ENCODE measurements around the gene FOXF1. TPM values are rescaled to one million over a fixed set of nuclear protein-coding genes. Genes with fewer than 3 reads are reported as not detected.

Gene FOXF1
- total RNA-seq, 2 experiments from 2014 or later = not detected

DNA sequence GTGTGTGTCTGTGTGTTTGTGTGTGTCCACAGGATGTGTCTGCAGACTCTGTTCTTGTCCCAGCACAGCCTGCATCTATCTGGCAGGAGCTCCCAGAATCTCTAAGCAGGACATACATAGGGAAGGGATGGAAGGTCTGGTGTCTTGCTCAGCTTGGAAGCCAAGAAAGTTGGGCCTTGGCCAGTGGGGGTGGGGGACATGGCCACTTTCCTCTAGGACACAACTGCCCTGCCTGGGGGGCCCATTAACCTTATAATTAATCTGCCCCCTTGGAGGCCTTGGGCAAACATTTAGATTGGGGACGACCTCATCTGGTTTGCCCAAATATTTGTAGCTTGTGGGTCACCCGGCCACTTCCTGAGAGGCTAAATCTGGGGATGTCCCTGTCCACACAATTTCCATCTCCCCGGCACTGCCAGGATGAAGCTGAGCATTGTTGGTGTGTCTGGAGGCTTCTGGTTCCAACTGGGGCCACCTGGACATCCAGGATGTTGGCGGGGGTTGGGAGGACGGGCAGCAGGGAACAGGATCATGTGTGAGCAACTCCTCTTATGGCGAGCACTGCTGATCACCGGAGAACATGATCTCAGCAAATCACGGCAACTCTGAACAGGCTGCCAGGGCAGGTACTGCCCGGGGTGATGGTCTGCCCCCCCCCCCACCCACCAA, 17.2 kb upstream of the FOXF1 start:
- intact Hi-C loops (cut with DNase I, micrococcal nuclease) = no loop called here
- Histone ChIP-seq H3K9me3 (ENCODE audit: control insufficient read depth in 1 of 2, insufficient read depth in 1 of 2, low read length in 2 of 2) (peaks cover 0 to 11% of the 10 kb centered on the region in 2 experiments), H3K4me1 (ENCODE audit: insufficient read depth, low read length) (no peaks in the 10 kb centered on the region), H3K27ac (ENCODE audit: low read depth in 1 of 2, low read length in 2 of 2) (no peak overlapping the region), H3K36me3 (ENCODE audit: insufficient read depth, low read length) (no peaks in the 10 kb centered on the region), H3K27me3 (ENCODE audit: control insufficient read depth in 1 of 2, insufficient read depth in 2 of 2, low read length in 2 of 2) (peaks cover 34 to 66% of the 10 kb centered on the region in 2 experiments), H3K4me3 (ENCODE audit: low read length) (no peak overlapping the region)
- DNase-seq = no peak
- Mint-ChIP-seq H3K9me3 (no peaks in the 10 kb centered on the region), H3K4me3 (no peak overlapping the region), H3K27ac (no peak overlapping the region), H3K27me3 (peaks cover 87% of the 10 kb centered on the region), H3K4me1 (ENCODE audit: low read depth) (no peaks in the 10 kb centered on the region), H3K36me3 (ENCODE audit: low read depth) (no peaks in the 10 kb centered on the region)
- ATAC-seq (ENCODE audit: poor library complexity) = no peak
- ChIA-PET CTCF (no interaction called here), POLR2A (no interaction called here)
- TF ChIP-seq, protein P1, sequence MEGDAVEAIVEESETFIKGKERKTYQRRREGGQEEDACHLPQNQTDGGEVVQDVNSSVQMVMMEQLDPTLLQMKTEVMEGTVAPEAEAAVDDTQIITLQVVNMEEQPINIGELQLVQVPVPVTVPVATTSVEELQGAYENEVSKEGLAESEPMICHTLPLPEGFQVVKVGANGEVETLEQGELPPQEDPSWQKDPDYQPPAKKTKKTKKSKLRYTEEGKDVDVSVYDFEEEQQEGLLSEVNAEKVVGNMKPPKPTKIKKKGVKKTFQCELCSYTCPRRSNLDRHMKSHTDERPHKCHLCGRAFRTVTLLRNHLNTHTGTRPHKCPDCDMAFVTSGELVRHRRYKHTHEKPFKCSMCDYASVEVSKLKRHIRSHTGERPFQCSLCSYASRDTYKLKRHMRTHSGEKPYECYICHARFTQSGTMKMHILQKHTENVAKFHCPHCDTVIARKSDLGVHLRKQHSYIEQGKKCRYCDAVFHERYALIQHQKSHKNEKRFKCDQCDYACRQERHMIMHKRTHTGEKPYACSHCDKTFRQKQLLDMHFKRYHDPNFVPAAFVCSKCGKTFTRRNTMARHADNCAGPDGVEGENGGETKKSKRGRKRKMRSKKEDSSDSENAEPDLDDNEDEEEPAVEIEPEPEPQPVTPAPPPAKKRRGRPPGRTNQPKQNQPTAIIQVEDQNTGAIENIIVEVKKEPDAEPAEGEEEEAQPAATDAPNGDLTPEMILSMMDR (IDR thresholded peaks at IDR 0.05) = no peak

DNA sequence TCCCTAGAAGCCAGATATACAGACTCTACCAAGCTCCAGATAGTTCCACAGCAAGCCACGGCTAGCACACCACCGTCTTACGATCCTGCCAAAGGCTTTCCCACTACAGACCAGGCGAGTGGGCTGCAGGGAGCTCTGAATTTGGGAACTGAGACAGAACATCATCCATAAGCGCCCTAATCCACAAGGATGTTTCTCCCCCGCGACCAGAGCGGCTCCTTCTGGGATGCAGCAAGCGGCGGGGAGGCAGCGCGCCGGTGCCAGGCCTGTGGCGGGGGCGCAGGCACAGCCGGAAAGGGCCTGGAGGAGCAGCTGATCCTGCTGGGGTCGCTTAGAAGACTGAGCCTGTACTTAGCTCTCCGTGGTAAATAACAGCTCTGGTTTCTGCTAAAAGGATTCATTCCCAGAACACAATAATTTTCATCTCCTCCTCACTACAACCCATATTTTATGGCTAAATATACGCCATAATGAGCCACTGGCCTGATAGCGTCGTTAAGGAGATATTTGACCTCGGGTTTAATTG, 16.2 kb upstream of the FOXF1 start:
- Mint-ChIP-seq H3K9me3 (no peaks in the 10 kb centered on the region), H3K4me3 (no peak overlapping the region), H3K4me1 (ENCODE audit: low read depth) (no peaks in the 10 kb centered on the region), H3K36me3 (ENCODE audit: low read depth) (no peaks in the 10 kb centered on the region), H3K27me3 (peaks cover 82% of the 10 kb centered on the region), H3K27ac (no peak overlapping the region)
- Histone ChIP-seq H3K4me1 (ENCODE audit: insufficient read depth, low read length) (no peaks in the 10 kb centered on the region), H3K4me3 (ENCODE audit: low read length) (no peak overlapping the region), H3K36me3 (ENCODE audit: insufficient read depth, low read length) (no peaks in the 10 kb centered on the region), H3K27ac (ENCODE audit: low read depth in 1 of 2, low read length in 2 of 2) (no peak overlapping the region), H3K9me3 (ENCODE audit: control insufficient read depth in 1 of 2, insufficient read depth in 1 of 2, low read length in 2 of 2) (peaks cover 0 to 15% of the 10 kb centered on the region in 2 experiments), H3K27me3 (ENCODE audit: control insufficient read depth in 1 of 2, insufficient read depth in 2 of 2, low read length in 2 of 2) (peaks cover 42 to 76% of the 10 kb centered on the region in 2 experiments)
- intact Hi-C loops (cut with DNase I, micrococcal nuclease) = no loop called here
- CTCF ChIA-PET = no interaction called here
- TF ChIP-seq, protein P1 (IDR thresholded peaks at IDR 0.05) = no peak
- ATAC-seq (ENCODE audit: poor library complexity) (no peak), DNase-seq (no peak)
- POLR2A ChIA-PET = no interaction called here

DNA sequence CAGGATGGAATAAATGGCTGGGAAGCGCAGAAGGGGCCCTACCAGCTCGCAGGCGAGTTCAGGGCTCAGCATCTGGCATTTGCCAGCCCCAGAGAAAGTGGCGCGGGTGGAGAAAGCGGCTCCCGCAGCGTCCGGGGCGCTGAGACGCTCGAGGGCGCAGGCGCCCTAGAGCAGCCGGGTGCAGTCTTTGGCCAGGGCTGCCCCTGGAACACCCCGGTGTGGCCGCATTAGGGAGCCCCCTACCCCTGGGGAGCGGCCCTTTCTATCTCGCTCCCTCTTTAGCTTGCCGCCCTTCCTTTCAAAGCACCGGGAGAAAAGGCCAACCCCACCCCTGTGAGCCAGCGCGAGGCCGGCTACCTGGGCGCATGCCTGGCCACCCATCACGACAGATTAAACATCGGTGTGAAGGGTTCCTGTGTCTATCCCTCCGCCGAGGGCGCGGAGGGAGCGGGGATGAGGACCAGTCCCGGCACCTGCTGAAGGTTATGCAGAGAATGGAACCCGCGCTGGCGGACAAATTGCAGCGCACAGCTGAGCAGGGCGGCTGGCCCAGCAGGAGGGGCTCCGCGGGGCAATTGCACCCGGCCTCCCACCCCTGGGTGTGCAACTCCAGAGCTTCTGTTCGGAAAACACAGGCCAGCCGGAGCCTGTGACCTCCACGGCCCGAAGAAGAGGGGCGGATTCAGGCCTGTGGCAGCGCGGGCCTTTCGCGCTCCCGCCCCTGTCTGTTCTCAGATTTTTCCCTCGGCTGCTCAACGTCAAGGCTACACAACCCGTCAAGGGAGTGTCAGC, 15.6 kb upstream of the FOXF1 start:
- Histone ChIP-seq H3K36me3 (ENCODE audit: insufficient read depth, low read length) (no peaks in the 10 kb centered on the region), H3K27ac (ENCODE audit: low read depth in 1 of 2, low read length in 2 of 2) (no peak overlapping the region), H3K4me1 (ENCODE audit: insufficient read depth, low read length) (no peaks in the 10 kb centered on the region), H3K4me3 (ENCODE audit: low read length) (no peak overlapping the region), H3K9me3 (ENCODE audit: control insufficient read depth in 1 of 2, insufficient read depth in 1 of 2, low read length in 2 of 2) (peaks cover 0 to 15% of the 10 kb centered on the region in 2 experiments), H3K27me3 (ENCODE audit: control insufficient read depth in 1 of 2, insufficient read depth in 2 of 2, low read length in 2 of 2) (peaks cover 47 to 83% of the 10 kb centered on the region in 2 experiments)
- peaks cover 82% of the 10 kb centered on the region for H3K27me3 Mint-ChIP-seq
- intact Hi-C loops (cut with DNase I, micrococcal nuclease) = no loop called here
- ATAC-seq (ENCODE audit: poor library complexity) = no peak
- no peaks in the 10 kb centered on the region for H3K9me3 Mint-ChIP-seq
- H3K4me1 Mint-ChIP-seq (ENCODE audit: low read depth) = no peaks in the 10 kb centered on the region
- POLR2A ChIA-PET = no interaction called here
- TF ChIP-seq, protein P1 (IDR thresholded peaks at IDR 0.05) = no peak
- no peak overlapping the region for H3K27ac Mint-ChIP-seq
- CTCF ChIA-PET = no interaction called here
- H3K36me3 Mint-ChIP-seq (ENCODE audit: low read depth) = no peaks in the 10 kb centered on the region
- no peak overlapping the region for H3K4me3 Mint-ChIP-seq
- no peak for DNase-seq

Data from CD4-positive, alpha-beta T cell (primary cell).